ENCODE results near the gene SIGLEC7. TPM values are rescaled to one million over a fixed set of nuclear protein-coding genes. Genes with fewer than 3 reads are reported as not detected.

Gene SIGLEC7
- total and polyA plus RNA-seq, 11 donors, result 0.51 to 6.1 (median 1.0) TPM; not detected in 2

DNA sequence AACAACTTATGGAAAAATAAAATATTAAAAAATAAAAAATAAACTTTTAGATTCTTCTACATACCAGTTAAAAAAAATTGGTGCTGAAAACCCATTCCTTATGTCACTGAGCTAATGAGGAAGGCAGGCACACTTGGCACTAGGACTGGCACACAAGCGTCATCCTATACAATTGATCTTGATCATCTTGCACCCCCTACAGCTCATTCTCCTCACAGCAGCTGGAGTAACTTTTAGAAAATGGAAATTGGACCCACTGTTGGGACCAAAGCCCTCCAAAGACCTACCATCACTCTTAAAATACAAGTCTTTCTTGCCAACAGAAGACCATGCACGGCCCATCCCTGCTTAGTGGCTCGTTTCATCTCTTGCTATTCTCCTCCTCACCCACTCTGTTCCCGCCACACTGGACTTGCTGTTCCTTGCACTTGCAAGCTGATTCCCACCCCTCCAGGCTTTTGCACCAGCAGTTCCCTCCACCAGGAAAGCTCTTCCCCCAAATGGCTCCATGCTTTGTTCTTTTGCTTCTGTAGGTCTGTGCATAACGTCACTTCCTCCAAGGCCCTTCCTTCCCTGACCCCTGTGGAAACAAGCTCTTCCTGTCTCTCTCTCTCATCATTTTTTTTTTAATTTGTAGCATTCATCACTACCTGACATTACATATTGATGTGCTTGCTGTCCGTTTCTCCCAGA is 45.5 kb upstream of the SIGLEC7 start:
- Histone ChIP-seq H3K27ac (no peak overlapping the region), H3K4me3 (no peak overlapping the region), H3K36me3 (peaks cover 0 to 18% (median 7%) of the 10 kb centered on the region in 9 donors), H3K27me3 (no peaks in the 10 kb centered on the region), H3K4me1 (peaks cover 0 to 27% (median under 1%) of the 10 kb centered on the region in 12 donors), H3K9me3 (no peaks in the 10 kb centered on the region)
- ATAC-seq (no peak), DNase-seq (no peak)
- intact Hi-C loops (cut with DNase I), result loop anchor here in 7 of 10 donors (1.0 to 10.0 kb wide), 5 partner anchors 76 to 164 kb away; partner anchors contain the start of gene KLK10 (in 1 of the 7)
- TF ChIP-seq CTCF (IDR thresholded peaks at IDR 0.05), result peak in 2 of 12 donors; percentile 5 to 19
- TF ChIP-seq POLR2A (IDR thresholded peaks at IDR 0.05), result no peak
- WGBS, 4 donors, result 78 to 84% (median 81%) methylated on average over 6 of the region's 6 CpGs

GRCh38 chr19:51097166-51097738 is 44.8 kb upstream of the SIGLEC7 start:
- Histone ChIP-seq H3K27me3 (no peaks in the 10 kb centered on the region), H3K9me3 (no peaks in the 10 kb centered on the region), H3K27ac (no peak overlapping the region), H3K36me3 (peaks cover 0 to 25% (median 8%) of the 10 kb centered on the region in 9 donors), H3K4me3 (no peak overlapping the region), H3K4me1 (peaks cover 0 to 27% (median 3%) of the 10 kb centered on the region in 12 donors)
- TF ChIP-seq POLR2A (IDR thresholded peaks at IDR 0.05) (no peak), CTCF (IDR thresholded peaks at IDR 0.05) (peak; percentile 42 to 66 (median 56))
- 9 to 14% (median 12%) methylated on average over 8 of the region's 8 CpGs for WGBS, 4 donors
- ATAC-seq (peak in 3 of 4 donors; percentile 44 to 62 (median 52)), DNase-seq (peak; percentile 45 to 88 (median 63))
- intact Hi-C loops (cut with DNase I), result loop anchor here in 7 of 10 donors (1.0 to 10.0 kb wide), 5 partner anchors 76 to 165 kb away; partner anchors contain the start of gene KLK10 (in 1 of the 7)

DNA sequence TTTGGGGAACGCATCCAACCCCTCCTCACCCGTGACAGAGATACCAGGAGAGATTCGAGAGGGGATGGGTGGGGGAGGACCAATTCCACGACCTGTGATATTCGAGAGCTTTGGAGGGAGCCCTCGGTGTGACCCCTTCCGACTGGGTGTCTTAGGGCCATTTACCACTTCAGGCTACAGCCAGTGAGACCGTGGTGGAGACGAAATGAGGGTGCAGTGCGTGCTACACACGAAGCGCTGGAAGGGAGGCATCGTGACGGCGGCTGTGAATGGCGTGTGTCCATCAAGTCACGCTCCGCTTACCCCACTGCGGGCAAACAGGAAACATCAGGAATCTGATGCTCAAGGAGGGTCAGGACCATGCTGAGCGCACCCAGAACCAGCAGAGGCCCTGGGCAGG is 44.3 kb upstream of the SIGLEC7 start:
- no peaks in the 10 kb centered on the region for H3K27me3 ChIP-seq
- H3K4me3 ChIP-seq, result no peak overlapping the region
- 80 to 87% (median 85%) methylated on average over 20 of the region's 20 CpGs for WGBS, 4 donors
- ATAC-seq (no peak), DNase-seq (no peak)
- intact Hi-C loops (cut with DNase I), result loop anchor here in 7 of 10 donors (1.0 to 10.0 kb wide), 5 partner anchors 77 to 165 kb away; partner anchors contain the start of gene KLK10 (in 1 of the 7)
- no peak overlapping the region for H3K27ac ChIP-seq
- no peak for TF ChIP-seq CTCF (IDR thresholded peaks at IDR 0.05)
- no peak for TF ChIP-seq POLR2A (IDR thresholded peaks at IDR 0.05)
- H3K9me3 ChIP-seq, result no peaks in the 10 kb centered on the region
- H3K4me1 ChIP-seq, result peaks cover 0 to 27% (median 3%) of the 10 kb centered on the region in 12 donors
- H3K36me3 ChIP-seq, result peaks cover 0 to 30% (median 13%) of the 10 kb centered on the region in 9 donors

Data from heart left ventricle (tissue), 16 donors.